SK-N-SH (cell line): Measurements from ENCODE around the gene CASK. TPM values are rescaled to one million over a fixed set of nuclear protein-coding genes. Genes with fewer than 3 reads are reported as not detected.

Source experiments
- CTCF ChIA-PET: fragments of 300-600, 350-600 bp; formaldehyde crosslinking; extraction: SDS; loops from one replicate; lab custom pipeline; 2021; lab: Yijun Ruan, JAX
- POLR2A ChIA-PET: fragments of 350-600 bp; sonication (Branson Sonifier 250); formaldehyde crosslinking; extraction: SDS; loops from one replicate; lab custom pipeline; 2020; ENCODE audit warnings: antibody characterized with exemption, inconsistent platforms; lab: Yijun Ruan, JAX
- DNase-seq: peaks from one replicate; pipeline ENCODE4 v3.0.0; 2012
- H2AFZ ChIP-seq: fragments of 200-600 bp; sonication (generic); 2 replicates; pipeline ENCODE4 v1.8.1; 2016; ENCODE audit warnings: antibody characterized with exemption, mild to moderate bottlenecking, low read depth
- H3F3A ChIP-seq: fragments of 200-600 bp; sonication (generic); replicated peaks from 2 replicates; pipeline ENCODE3; 2016; ENCODE audit warnings: antibody characterized with exemption, mild to moderate bottlenecking; ENCODE audit not compliant: insufficient read depth
- H3K27ac ChIP-seq, 2 experiments: fragments of 200-500 bp in 1 of 2; fragments of 200-600 bp in 1 of 2; sonication (Bioruptor generic) in 1 of 2; sonication (generic), shearing (Covaris generic) in 1 of 2; 2 replicates each; pipeline versions ENCODE4 v1.5.1 to v1.6.1; 2014 to 2016; ENCODE audit warnings: low read depth in 2 of 2, inconsistent platforms in 1 of 2, low read length in 1 of 2, mild to moderate bottlenecking in 1 of 2, mixed read lengths in 1 of 2
- H3K27me3 ChIP-seq: fragments of 200-600 bp; sonication (generic), shearing (Covaris generic); 2 replicates; pipeline ENCODE4 v1.6.1; 2016; ENCODE audit warnings: mixed run types; ENCODE audit not compliant: insufficient read depth
- H3K36me3 ChIP-seq, 2 experiments: fragments of 200-500 bp in 1 of 2; fragments of 200-600 bp in 1 of 2; sonication (Bioruptor generic) in 1 of 2; sonication (generic) in 1 of 2; replicated peaks in 1 of 2; 2 replicates each; pipeline versions ENCODE3 to v1.5.1; 2014 to 2016; ENCODE audit warnings: low read length in 1 of 2, mild to moderate bottlenecking in 1 of 2; ENCODE audit not compliant: insufficient read depth in 2 of 2, control insufficient read depth in 1 of 2
- H3K4me1 ChIP-seq, 2 experiments: fragments of 200-500 bp in 1 of 2; fragments of 200-600 bp in 1 of 2; sonication (Bioruptor generic) in 1 of 2; sonication (generic), shearing (Covaris generic) in 1 of 2; 2 replicates each; pipeline versions ENCODE4 v1.5.1 to v1.6.1; 2014 to 2016; ENCODE audit warnings: low read depth in 1 of 2, low read length in 1 of 2, mixed run types in 1 of 2; ENCODE audit not compliant: insufficient read depth in 2 of 2, control insufficient read depth in 1 of 2
- H3K4me2 ChIP-seq: fragments of 200-600 bp; sonication (generic), shearing (Covaris generic); 2 replicates; pipeline ENCODE4 v1.6.1; 2017; ENCODE audit warnings: mixed run types
- H3K4me3 ChIP-seq, 2 experiments: fragments of 200-500 bp in 1 of 2; fragments of 200-600 bp in 1 of 2; sonication (Bioruptor generic) in 1 of 2; sonication (generic), shearing (Covaris generic) in 1 of 2; 2 replicates each; pipeline versions ENCODE4 v1.5.1 to v1.8.1; 2014 to 2016; ENCODE audit warnings: low read depth in 2 of 2, inconsistent platforms in 1 of 2, low read length in 1 of 2, mild to moderate bottlenecking in 1 of 2, mixed read lengths in 1 of 2, moderate library complexity in 1 of 2
- H3K79me2 ChIP-seq: fragments of 200-600 bp; sonication (generic); 2 replicates; pipeline ENCODE4 v1.8.1; 2017; ENCODE audit warnings: mild to moderate bottlenecking; ENCODE audit not compliant: insufficient read depth
- H3K9ac ChIP-seq: fragments of 200-600 bp; sonication (generic); 2 replicates; pipeline ENCODE4 v1.6.1; 2017; ENCODE audit warnings: mixed run types
- H3K9me2 ChIP-seq: fragments of 200-600 bp; sonication (generic); 2 replicates; pipeline ENCODE4 v1.6.1; 2017; ENCODE audit warnings: mixed run types
- H3K9me3 ChIP-seq: fragments of 200-600 bp; sonication (generic); 2 replicates; pipeline ENCODE4 v1.6.1; 2017; ENCODE audit warnings: mixed run types, mild to moderate bottlenecking, moderate library complexity
- H4K20me1 ChIP-seq: fragments of 200-600 bp; sonication (generic); 2 replicates; pipeline ENCODE4 v1.6.1; 2017; ENCODE audit warnings: mild to moderate bottlenecking, mixed run types; ENCODE audit not compliant: insufficient read depth
- ELF1 ChIP-seq: IDR thresholded peaks from 2 replicates; pipeline ENCODE4 v1.4.0; 2012
- EP300 ChIP-seq, 2 experiments: IDR thresholded peaks; 2 replicates each; pipeline versions ENCODE4 v1.4.0 to v1.6.1; 2012; ENCODE audit warnings: borderline replicate concordance in 1 of 2, low read depth in 1 of 2, low read length in 1 of 2
- FOXM1 ChIP-seq: IDR thresholded peaks from 2 replicates; pipeline ENCODE4 v1.4.0; 2012; ENCODE audit warnings: low read depth, mild to moderate bottlenecking
- GABPA ChIP-seq: IDR thresholded peaks from 2 replicates; pipeline ENCODE4 v1.4.0; 2012; ENCODE audit warnings: low read depth, mild to moderate bottlenecking
- MAX ChIP-seq: IDR thresholded peaks from 2 replicates; pipeline ENCODE4 v1.4.0; 2012; ENCODE audit warnings: low read depth
- MXI1 ChIP-seq: IDR thresholded peaks from 2 replicates; pipeline ENCODE4 v1.6.1; 2012; ENCODE audit warnings: mild to moderate bottlenecking, low read depth, low read length, improper control_type of control experiment
- NFIC ChIP-seq: IDR thresholded peaks from 2 replicates; pipeline ENCODE4 v1.4.0; 2012; ENCODE audit warnings: borderline replicate concordance
- PBX3 ChIP-seq: IDR thresholded peaks from 2 replicates; pipeline ENCODE4; 2012
- RXRA ChIP-seq: IDR thresholded peaks from 2 replicates; pipeline ENCODE4 v1.4.0; 2012; ENCODE audit warnings: low read depth, mild to moderate bottlenecking, borderline replicate concordance
- SIN3A ChIP-seq: IDR thresholded peaks from 2 replicates; pipeline ENCODE4 v1.6.1; 2012; ENCODE audit warnings: low read depth, mild to moderate bottlenecking, low read length, moderate library complexity, borderline replicate concordance
- TAF1 ChIP-seq: IDR thresholded peaks from 2 replicates; pipeline ENCODE4 v1.6.1; 2012; ENCODE audit warnings: low read depth, mild to moderate bottlenecking, low read length, moderate library complexity, borderline replicate concordance
- YY1 ChIP-seq: IDR thresholded peaks from 2 replicates; pipeline ENCODE4 v1.4.0; 2012; ENCODE audit warnings: low read depth, mild to moderate bottlenecking
- WGBS: methylation state at CpG from one replicate; pipeline ENCODE4 v1.1.6; 2017; ENCODE audit warnings: low lambda C conversion rate; 5-methylcytosine and 5-hydroxymethylcytosine counted together
- polyA plus RNA-seq, 3 experiments: library from polyadenylated mRNA; depleted of rRNA; stranded (reverse); fragments of >200 nt; gene quantifications; 2 replicates each; pipeline ENCODE4 v1.2.3, GENCODE V29; 2012
- TF ChIP-seq, protein P1 (sequence below): fragments of 150-350 bp; IDR thresholded peaks from 2 replicates; pipeline ENCODE4 v1.6.1; 2016; ENCODE audit warnings: mild to moderate bottlenecking, low read depth, low read length
- TF ChIP-seq, protein P2 (sequence below): IDR thresholded peaks from 2 replicates; pipeline ENCODE4 v1.4.0; 2012; ENCODE audit warnings: low read depth, borderline replicate concordance

CASK gene
- polyA plus RNA-seq, 1 of the 3 experiments (the other 2 are of a cell fraction), result 7.0 TPM

DNA sequence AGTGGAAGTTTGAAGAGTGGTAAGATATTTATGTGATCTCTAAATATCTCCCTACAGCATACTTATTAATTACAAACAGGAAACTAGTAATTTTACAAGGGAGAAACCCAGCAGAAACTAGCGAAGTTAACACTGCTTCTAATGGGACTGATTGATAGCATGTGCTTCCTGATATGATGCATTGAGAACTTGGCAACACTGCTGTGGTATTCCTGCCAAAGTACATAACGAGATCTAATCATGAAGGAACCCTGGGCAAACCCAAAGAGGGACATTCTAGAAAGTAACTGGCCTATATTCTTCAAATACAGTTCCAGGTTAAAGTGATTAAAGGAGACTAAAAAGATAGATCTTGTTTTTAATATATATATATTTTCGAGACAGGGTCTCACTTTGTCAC, 239.2 kb downstream of the CASK start:
- WGBS, result 30% methylated on average over 3 of the region's 3 CpGs
- Histone ChIP-seq H3K36me3 (no peaks in the 10 kb centered on the region), H3K9ac (no peak overlapping the region), H3F3A (no peaks in the 10 kb centered on the region), H3K9me2 (no peaks in the 10 kb centered on the region), H3K27me3 (no peaks in the 10 kb centered on the region; the same call in 1 of the 2 replicates), H4K20me1 (no peaks in the 10 kb centered on the region), H3K79me2 (no peaks in the 10 kb centered on the region), H3K27ac (no peak overlapping the region), H3K4me3 (no peak overlapping the region), H3K9me3 (no peaks in the 10 kb centered on the region), H3K4me1 (no peaks in the 10 kb centered on the region), H3K4me2 (no peak overlapping the region), H2AFZ (no peak overlapping the region)
- ChIA-PET POLR2A (no interaction called here), CTCF (no interaction called here)
- no peak for TF ChIP-seq ELF1
- TF ChIP-seq, protein P1, sequence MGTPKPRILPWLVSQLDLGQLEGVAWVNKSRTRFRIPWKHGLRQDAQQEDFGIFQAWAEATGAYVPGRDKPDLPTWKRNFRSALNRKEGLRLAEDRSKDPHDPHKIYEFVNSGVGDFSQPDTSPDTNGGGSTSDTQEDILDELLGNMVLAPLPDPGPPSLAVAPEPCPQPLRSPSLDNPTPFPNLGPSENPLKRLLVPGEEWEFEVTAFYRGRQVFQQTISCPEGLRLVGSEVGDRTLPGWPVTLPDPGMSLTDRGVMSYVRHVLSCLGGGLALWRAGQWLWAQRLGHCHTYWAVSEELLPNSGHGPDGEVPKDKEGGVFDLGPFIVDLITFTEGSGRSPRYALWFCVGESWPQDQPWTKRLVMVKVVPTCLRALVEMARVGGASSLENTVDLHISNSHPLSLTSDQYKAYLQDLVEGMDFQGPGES, result no peak
- no peak for TF ChIP-seq EP300 (IDR thresholded peaks at IDR 0.05; ENCODE audit: borderline replicate concordance in 1 of 2, low read depth in 1 of 2, low read length in 1 of 2)
- no peak for TF ChIP-seq MXI1
- no peak for TF ChIP-seq YY1
- no peak for TF ChIP-seq GABPA
- TF ChIP-seq TAF1, result no peak
- TF ChIP-seq, protein P2, sequence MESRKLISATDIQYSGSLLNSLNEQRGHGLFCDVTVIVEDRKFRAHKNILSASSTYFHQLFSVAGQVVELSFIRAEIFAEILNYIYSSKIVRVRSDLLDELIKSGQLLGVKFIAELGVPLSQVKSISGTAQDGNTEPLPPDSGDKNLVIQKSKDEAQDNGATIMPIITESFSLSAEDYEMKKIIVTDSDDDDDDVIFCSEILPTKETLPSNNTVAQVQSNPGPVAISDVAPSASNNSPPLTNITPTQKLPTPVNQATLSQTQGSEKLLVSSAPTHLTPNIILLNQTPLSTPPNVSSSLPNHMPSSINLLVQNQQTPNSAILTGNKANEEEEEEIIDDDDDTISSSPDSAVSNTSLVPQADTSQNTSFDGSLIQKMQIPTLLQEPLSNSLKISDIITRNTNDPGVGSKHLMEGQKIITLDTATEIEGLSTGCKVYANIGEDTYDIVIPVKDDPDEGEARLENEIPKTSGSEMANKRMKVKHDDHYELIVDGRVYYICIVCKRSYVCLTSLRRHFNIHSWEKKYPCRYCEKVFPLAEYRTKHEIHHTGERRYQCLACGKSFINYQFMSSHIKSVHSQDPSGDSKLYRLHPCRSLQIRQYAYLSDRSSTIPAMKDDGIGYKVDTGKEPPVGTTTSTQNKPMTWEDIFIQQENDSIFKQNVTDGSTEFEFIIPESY, result no peak
- no peak for TF ChIP-seq FOXM1
- TF ChIP-seq MAX, result no peak
- TF ChIP-seq PBX3, result no peak
- TF ChIP-seq SIN3A, result no peak
- no peak for TF ChIP-seq RXRA
- TF ChIP-seq NFIC, result no peak
- no peak for DNase-seq
